SK-N-SH (cell line): ENCODE results near the gene ETNK2.

Experiments
- POLR2AphosphoS5 ChIP-seq: IDR thresholded peaks from 2 replicates; pipeline ENCODE4 v1.6.1; 2012; ENCODE audit warnings: low read depth, low read length
- TF ChIP-seq, protein P1 (sequence below): fragments of 200-600 bp; sonication (generic); IDR thresholded peaks from 2 replicates; pipeline ENCODE4 v1.6.1; 2017; ENCODE audit warnings: antibody characterized with exemption, mild to moderate bottlenecking, moderate library complexity
- TF ChIP-seq, protein P2 (sequence below): IDR thresholded peaks from 2 replicates; pipeline ENCODE4 v1.6.1; 2012; ENCODE audit warnings: mild to moderate bottlenecking, low read depth, low read length, moderate library complexity

DNA sequence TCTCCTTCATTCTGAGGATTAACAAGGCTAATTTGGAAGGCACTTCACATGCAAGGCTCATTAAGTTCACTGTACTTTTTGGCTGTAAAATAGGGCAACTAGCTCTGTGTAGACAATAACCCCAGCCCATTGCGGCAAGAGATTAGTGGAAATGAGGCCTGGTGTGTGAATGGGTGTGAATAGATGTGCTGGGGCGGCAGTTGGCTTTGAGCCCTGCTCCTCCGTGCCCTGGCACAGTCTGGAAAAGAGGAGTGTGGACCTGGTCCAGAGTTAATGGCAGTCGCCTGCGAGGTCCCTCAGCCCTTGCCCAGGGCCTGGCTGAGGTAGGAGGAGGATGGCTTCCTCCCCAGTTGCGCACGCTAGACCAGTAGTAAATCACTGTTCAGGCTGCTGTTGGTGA, 39.6 kb upstream of the ETNK2 start:
- TF ChIP-seq, protein P1, sequence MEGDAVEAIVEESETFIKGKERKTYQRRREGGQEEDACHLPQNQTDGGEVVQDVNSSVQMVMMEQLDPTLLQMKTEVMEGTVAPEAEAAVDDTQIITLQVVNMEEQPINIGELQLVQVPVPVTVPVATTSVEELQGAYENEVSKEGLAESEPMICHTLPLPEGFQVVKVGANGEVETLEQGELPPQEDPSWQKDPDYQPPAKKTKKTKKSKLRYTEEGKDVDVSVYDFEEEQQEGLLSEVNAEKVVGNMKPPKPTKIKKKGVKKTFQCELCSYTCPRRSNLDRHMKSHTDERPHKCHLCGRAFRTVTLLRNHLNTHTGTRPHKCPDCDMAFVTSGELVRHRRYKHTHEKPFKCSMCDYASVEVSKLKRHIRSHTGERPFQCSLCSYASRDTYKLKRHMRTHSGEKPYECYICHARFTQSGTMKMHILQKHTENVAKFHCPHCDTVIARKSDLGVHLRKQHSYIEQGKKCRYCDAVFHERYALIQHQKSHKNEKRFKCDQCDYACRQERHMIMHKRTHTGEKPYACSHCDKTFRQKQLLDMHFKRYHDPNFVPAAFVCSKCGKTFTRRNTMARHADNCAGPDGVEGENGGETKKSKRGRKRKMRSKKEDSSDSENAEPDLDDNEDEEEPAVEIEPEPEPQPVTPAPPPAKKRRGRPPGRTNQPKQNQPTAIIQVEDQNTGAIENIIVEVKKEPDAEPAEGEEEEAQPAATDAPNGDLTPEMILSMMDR = no peak
- TF ChIP-seq, protein P2, sequence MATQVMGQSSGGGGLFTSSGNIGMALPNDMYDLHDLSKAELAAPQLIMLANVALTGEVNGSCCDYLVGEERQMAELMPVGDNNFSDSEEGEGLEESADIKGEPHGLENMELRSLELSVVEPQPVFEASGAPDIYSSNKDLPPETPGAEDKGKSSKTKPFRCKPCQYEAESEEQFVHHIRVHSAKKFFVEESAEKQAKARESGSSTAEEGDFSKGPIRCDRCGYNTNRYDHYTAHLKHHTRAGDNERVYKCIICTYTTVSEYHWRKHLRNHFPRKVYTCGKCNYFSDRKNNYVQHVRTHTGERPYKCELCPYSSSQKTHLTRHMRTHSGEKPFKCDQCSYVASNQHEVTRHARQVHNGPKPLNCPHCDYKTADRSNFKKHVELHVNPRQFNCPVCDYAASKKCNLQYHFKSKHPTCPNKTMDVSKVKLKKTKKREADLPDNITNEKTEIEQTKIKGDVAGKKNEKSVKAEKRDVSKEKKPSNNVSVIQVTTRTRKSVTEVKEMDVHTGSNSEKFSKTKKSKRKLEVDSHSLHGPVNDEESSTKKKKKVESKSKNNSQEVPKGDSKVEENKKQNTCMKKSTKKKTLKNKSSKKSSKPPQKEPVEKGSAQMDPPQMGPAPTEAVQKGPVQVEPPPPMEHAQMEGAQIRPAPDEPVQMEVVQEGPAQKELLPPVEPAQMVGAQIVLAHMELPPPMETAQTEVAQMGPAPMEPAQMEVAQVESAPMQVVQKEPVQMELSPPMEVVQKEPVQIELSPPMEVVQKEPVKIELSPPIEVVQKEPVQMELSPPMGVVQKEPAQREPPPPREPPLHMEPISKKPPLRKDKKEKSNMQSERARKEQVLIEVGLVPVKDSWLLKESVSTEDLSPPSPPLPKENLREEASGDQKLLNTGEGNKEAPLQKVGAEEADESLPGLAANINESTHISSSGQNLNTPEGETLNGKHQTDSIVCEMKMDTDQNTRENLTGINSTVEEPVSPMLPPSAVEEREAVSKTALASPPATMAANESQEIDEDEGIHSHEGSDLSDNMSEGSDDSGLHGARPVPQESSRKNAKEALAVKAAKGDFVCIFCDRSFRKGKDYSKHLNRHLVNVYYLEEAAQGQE = no peak
- no peak for TF ChIP-seq POLR2AphosphoS5
